Measurements from ENCODE around the gene TXNDC8. TPM values are rescaled to one million over a fixed set of nuclear protein-coding genes. Genes with fewer than 3 reads are reported as not detected.

The TXNDC8 gene
- total RNA-seq, 2 donors from 2014 or later, result not detected

DNA sequence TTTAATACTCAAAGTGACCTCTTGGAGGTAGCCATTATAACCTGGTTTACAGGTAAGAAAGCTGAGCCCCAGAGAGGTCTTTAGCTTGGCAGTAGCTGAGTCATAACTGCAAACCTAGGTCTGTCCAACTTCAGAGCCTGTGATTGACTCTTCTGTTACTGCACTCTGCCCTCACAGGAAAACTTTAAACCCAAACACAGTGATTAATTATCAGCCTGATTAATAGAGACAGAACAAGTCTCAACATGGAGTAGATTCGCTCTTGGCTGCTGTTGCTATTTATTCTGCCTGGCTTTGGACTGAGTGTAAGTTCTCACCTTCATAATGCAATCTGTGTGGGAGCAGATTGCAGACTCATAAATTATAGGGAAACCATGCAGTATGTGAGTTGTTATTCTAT, 53.9 kb downstream of the TXNDC8 start:
- Histone ChIP-seq H3K4me1 (ENCODE audit: control insufficient read depth in 1 of 2, low read depth in 2 of 2) (no peaks in the 10 kb centered on the region), H3K27me3 (replicated peaks; ENCODE audit: insufficient read depth) (no peaks in the 10 kb centered on the region), H3K9me3 (no peaks in the 10 kb centered on the region), H3K27ac (no peak overlapping the region), H3K4me3 (no peak overlapping the region), H3K36me3 (no peaks in the 10 kb centered on the region)
- no peak for DNase-seq (ENCODE audit: low spot score)
- TF ChIP-seq, protein P1, sequence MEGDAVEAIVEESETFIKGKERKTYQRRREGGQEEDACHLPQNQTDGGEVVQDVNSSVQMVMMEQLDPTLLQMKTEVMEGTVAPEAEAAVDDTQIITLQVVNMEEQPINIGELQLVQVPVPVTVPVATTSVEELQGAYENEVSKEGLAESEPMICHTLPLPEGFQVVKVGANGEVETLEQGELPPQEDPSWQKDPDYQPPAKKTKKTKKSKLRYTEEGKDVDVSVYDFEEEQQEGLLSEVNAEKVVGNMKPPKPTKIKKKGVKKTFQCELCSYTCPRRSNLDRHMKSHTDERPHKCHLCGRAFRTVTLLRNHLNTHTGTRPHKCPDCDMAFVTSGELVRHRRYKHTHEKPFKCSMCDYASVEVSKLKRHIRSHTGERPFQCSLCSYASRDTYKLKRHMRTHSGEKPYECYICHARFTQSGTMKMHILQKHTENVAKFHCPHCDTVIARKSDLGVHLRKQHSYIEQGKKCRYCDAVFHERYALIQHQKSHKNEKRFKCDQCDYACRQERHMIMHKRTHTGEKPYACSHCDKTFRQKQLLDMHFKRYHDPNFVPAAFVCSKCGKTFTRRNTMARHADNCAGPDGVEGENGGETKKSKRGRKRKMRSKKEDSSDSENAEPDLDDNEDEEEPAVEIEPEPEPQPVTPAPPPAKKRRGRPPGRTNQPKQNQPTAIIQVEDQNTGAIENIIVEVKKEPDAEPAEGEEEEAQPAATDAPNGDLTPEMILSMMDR (IDR thresholded peaks at IDR 0.05), result no peak
- ATAC-seq (ENCODE audit: insufficient number of reproducible peaks, low FRiP score, low read depth), result no peak

DNA sequence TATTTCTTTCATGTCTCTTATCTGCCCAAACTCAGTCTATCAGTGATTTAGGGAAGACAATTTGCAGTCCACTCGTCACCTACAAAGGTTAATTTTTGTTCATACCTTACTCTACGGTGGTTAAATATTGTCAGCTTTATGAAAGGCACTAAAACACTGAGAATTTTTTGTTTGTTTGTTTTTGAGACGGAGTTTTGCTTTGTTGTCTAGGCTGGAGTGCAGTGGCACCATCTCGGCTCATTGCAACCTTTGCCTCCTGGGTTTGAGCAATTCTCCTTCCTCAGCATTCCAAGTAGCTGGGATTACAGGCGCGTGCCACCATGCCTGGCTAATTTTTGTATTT, 55.0 kb downstream of the TXNDC8 start:
- TF ChIP-seq, protein P1 (IDR thresholded peaks at IDR 0.05), result no peak
- Histone ChIP-seq H3K27ac (no peak overlapping the region), H3K4me3 (no peak overlapping the region), H3K9me3 (no peaks in the 10 kb centered on the region), H3K27me3 (replicated peaks; ENCODE audit: insufficient read depth) (no peaks in the 10 kb centered on the region), H3K4me1 (ENCODE audit: control insufficient read depth in 1 of 2, low read depth in 2 of 2) (no peaks in the 10 kb centered on the region), H3K36me3 (no peaks in the 10 kb centered on the region)
- DNase-seq (ENCODE audit: low spot score) (no peak), ATAC-seq (ENCODE audit: insufficient number of reproducible peaks, low FRiP score, low read depth) (no peak)

DNA sequence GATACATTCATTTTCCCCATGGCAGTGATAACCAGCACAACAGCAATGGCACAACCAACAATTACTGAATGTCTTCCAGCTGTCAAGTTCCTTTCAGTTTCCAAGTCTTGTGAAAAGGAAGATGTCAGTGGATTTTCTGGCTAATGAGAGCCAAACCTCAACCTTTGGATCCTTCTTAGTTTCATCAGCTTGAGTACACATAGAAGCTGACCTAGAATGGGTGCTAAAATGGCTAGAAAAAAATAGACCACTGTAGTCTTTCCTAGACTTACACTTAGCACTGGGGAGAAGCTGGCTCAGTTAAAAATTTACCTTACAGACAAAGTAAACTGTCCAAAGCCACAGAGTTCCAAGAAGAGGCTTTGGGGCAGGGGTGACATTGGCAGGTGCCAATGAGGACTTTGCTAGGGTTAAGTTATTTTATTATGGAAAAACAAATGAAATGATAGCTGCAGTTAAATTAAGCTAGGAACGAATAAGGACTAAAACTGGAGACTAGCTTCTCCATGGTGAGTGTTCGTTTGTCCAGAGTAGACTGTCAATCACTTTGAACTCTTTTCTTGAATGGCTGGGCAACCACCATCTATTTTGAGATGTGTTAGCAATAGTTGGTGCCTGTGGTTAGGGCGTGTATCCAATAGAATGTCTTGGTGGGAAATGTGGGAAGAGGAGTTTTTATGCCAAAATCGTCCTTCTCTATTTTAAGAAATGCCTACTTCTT, 55.5 kb downstream of the TXNDC8 start:
- no peak overlapping the region for H3K4me3 ChIP-seq
- DNase-seq (ENCODE audit: low spot score) (no peak), ATAC-seq (ENCODE audit: insufficient number of reproducible peaks, low FRiP score, low read depth) (no peak)
- H3K36me3 ChIP-seq, result no peaks in the 10 kb centered on the region
- H3K27ac ChIP-seq, result no peak overlapping the region
- TF ChIP-seq, protein P1 (IDR thresholded peaks at IDR 0.05), result no peak
- no peaks in the 10 kb centered on the region for H3K9me3 ChIP-seq
- H3K4me1 ChIP-seq (ENCODE audit: control insufficient read depth in 1 of 2, low read depth in 2 of 2), result no peaks in the 10 kb centered on the region
- no peaks in the 10 kb centered on the region for H3K27me3 ChIP-seq (replicated peaks; ENCODE audit: insufficient read depth)

- DNase-seq (ENCODE audit: low spot score) (no peak), ATAC-seq (ENCODE audit: insufficient number of reproducible peaks, low FRiP score, low read depth) (no peak)
- no peaks in the 10 kb centered on the region for H3K27me3 ChIP-seq (replicated peaks; ENCODE audit: insufficient read depth)
Measured at GRCh38 chr9:110278080-110278707, 59.5 kb downstream of the TXNDC8 start.

GRCh38 chr9:110276781-110277180, 60.9 kb downstream of the TXNDC8 start:
- H3K27ac ChIP-seq, result no peak overlapping the region
- no peak for DNase-seq (ENCODE audit: low spot score)
- no peaks in the 10 kb centered on the region for H3K9me3 ChIP-seq
- no peaks in the 10 kb centered on the region for H3K4me1 ChIP-seq (ENCODE audit: control insufficient read depth in 1 of 2, low read depth in 2 of 2)
- no peaks in the 10 kb centered on the region for H3K27me3 ChIP-seq (replicated peaks; ENCODE audit: insufficient read depth)
- no peaks in the 10 kb centered on the region for H3K36me3 ChIP-seq
- ATAC-seq (ENCODE audit: insufficient number of reproducible peaks, low FRiP score, low read depth), result no peak
- TF ChIP-seq, protein P1 (IDR thresholded peaks at IDR 0.05), result no peak
- no peak overlapping the region for H3K4me3 ChIP-seq

More at GRCh38 chr9:110278080-110278707, 59.5 kb downstream of the TXNDC8 start:
- TF ChIP-seq, protein P1 (IDR thresholded peaks at IDR 0.05), result no peak
- no peaks in the 10 kb centered on the region for H3K9me3 ChIP-seq
- no peak overlapping the region for H3K27ac ChIP-seq
- H3K4me1 ChIP-seq (ENCODE audit: control insufficient read depth in 1 of 2, low read depth in 2 of 2), result no peaks in the 10 kb centered on the region
- H3K4me3 ChIP-seq, result no peak overlapping the region
- no peaks in the 10 kb centered on the region for H3K36me3 ChIP-seq

All from thoracic aorta (tissue), 2 donors.